Measurements from ENCODE around the gene KDM2A.

The KDM2A gene

GRCh38 chr11:67304511-67305113 lies 185.5 kb downstream of the KDM2A start:
- no peak for DNase-seq

DNA sequence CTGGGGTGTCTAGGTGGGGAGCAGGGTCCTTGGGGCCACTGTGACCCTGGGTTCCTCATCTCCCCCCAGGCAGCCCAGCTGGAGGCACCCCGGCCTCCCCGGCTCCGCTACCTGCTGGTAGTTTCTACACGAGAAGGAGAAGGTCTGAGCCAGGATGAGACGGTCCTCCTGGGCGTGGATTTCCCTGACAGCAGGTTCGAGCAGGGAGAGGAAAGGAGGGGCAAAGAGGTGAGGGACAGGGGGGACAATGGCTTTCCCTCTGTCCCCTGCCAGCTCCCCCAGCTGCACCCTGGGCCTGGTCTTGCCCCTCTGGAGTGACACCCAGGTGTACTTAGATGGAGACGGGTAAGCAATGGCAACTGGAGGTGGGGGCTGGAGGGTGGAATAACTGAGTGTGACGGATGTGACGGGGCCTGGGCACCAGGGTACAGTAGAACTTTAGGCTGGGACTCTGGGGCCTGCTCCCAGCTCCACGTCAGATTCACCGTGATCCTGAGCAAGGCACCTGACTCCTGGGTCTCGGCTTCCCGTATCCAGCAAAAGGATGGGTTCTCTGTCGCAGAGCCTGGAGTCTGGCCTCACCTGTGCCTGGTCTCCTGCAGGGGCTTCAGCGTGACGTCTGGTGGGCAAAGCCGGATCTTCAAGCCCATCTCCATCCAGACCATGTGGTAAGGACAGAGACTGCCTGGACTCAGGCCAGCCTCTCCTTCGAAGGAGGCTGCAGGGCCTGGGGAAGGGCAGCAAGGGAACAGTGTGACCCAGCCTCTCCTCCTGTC lies 187.9 kb downstream of the KDM2A start:
- no peak for DNase-seq

DNA sequence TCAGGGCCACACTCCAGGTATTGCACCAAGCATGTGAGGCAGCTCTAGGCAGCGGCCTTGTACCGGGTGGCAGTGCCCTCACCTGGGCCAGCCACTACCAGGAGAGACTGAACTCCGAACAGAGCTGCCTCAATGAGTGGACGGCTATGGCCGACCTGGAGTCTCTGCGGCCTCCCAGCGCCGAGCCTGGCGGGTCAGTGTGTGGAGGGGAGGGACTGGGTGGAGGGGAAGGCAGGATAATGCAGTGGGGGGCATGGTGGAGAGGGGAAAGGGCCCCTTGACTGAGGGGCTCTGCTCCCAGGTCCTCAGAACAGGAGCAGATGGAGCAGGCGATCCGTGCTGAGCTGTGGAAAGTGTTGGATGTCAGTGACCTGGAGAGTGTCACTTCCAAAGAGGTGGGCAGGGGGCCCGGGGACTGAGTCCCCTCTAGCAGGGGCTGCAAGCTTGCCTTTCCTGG lies 188.5 kb downstream of the KDM2A start:
- no peak for DNase-seq

Data from activated CD4-positive, CD25-positive, alpha-beta regulatory T cell treated with anti-CD3 and anti-CD28 coated beads, Interleukin-2, amount 50 U/mL, for 72 hours (primary cell).